HCT116 (cell line): ENCODE measurements around the gene MTHFSD. TPM values are rescaled to one million over a fixed set of nuclear protein-coding genes. Genes with fewer than 3 reads are reported as not detected.

ENCODE experiments used
- ATAC-seq: fragments of 200-7000 bp; cut with Tn5 transposase; 2 replicates; pipeline ENCODE4 v1.9.1; 2020; ENCODE audit warnings: mild to moderate bottlenecking, moderate library complexity
- BruUV-seq: library from RNA; stranded (reverse); fragments of 400-500 nt; replicated peaks from 2 replicates; lab custom pipeline; 2021; lab: Mats Ljungman, UMichigan
- CTCF ChIA-PET: fragments of 300-600 bp; sonication (Branson Sonifier 250); formaldehyde crosslinking; loops from one replicate; lab custom pipeline; 2021; ENCODE audit warnings: antibody characterized with exemption; lab: Charles Lee
- POLR2A ChIA-PET: fragments of 300-600, 350-600 bp; sonication (Branson Sonifier 250); formaldehyde crosslinking; loops from one replicate; lab custom pipeline; 2021; ENCODE audit warnings: antibody characterized with exemption; lab: Charles Lee
- RAD21 ChIA-PET, 2 experiments: fragments of 300-600 bp; sonication (Branson Sonifier 250); formaldehyde crosslinking; loops; one replicate each; lab custom pipeline; 2023; ENCODE audit warnings: low total read pairs in 2 of 2; ENCODE audit not compliant: uncharacterized antibody in 2 of 2, unreplicated experiment in 2 of 2, low non-redundant PET in 1 of 2; lab: Charles Lee
- DNase-seq: peaks from one replicate; pipeline ENCODE4 v3.0.0-alpha.2; 2010; ENCODE audit warnings: low read depth, low spot score
- H2AFZ ChIP-seq: fragments of 200-600 bp; shearing (Covaris generic), sonication (generic); 2 replicates; pipeline ENCODE4 v1.6.1; 2017; ENCODE audit warnings: low read depth, mixed run types, mixed read lengths, antibody characterized with exemption, low read length; ENCODE audit not compliant: poor library complexity, severe bottlenecking
- H3K27ac ChIP-seq: 2 replicates; pipeline ENCODE4 v1.5.1; 2012; ENCODE audit warnings: low read depth, low read length
- H3K27me3 ChIP-seq: fragments of 200-600 bp; sonication (generic); 2 replicates; pipeline ENCODE4 v1.6.1; 2016; ENCODE audit warnings: mixed run types, low read length, mixed read lengths; ENCODE audit not compliant: insufficient read depth
- H3K36me3 ChIP-seq, 2 experiments: fragments of 200-500 bp in 1 of 2; fragments of 200-600 bp in 1 of 2; sonication (Bioruptor generic) in 1 of 2; sonication (generic) in 1 of 2; 2 replicates each; pipeline versions ENCODE4 v1.5.1 to v1.6.1; 2014 to 2016; ENCODE audit warnings: low read length in 2 of 2, inconsistent platforms in 1 of 2, mixed read lengths in 1 of 2, mixed run types in 1 of 2; ENCODE audit not compliant: insufficient read depth in 2 of 2, control insufficient read depth in 1 of 2
- H3K4me1 ChIP-seq, 2 experiments: fragments of 200-600 bp in 1 of 2; sonication (generic) in 1 of 2; 2 replicates each; pipeline versions ENCODE4 v1.5.1 to v1.6.1; 2012 to 2017; ENCODE audit warnings: low read length in 2 of 2, inconsistent platforms in 1 of 2, mild to moderate bottlenecking in 1 of 2, mixed read lengths in 1 of 2, mixed run types in 1 of 2, moderate library complexity in 1 of 2; ENCODE audit not compliant: insufficient read depth in 2 of 2, control insufficient read depth in 1 of 2
- H3K4me2 ChIP-seq: fragments of 200-600 bp; sonication (generic); 2 replicates; pipeline ENCODE4 v1.6.1; 2017; ENCODE audit warnings: mixed run types, low read length, mixed read lengths
- H3K4me3 ChIP-seq, 2 experiments: fragments of 200-600 bp in 1 of 2; sonication (generic) in 1 of 2; replicated peaks in 1 of 2; 2 replicates each; pipeline ENCODE4 v1.5.1; 2011 to 2016; ENCODE audit warnings: low read length in 2 of 2, control low read depth in 1 of 2, low read depth in 1 of 2, mild to moderate bottlenecking in 1 of 2, mixed read lengths in 1 of 2, mixed run types in 1 of 2
- H3K79me2 ChIP-seq: fragments of 200-600 bp; sonication (generic); 2 replicates; pipeline ENCODE4 v1.6.1; 2017; ENCODE audit warnings: mild to moderate bottlenecking, mixed run types, low read length, moderate library complexity, mixed read lengths; ENCODE audit not compliant: insufficient read depth
- H3K9ac ChIP-seq: fragments of 200-600 bp; sonication (generic); 2 replicates; pipeline ENCODE4 v1.6.1; 2016; ENCODE audit warnings: low read length, mixed read lengths
- H3K9me2 ChIP-seq: fragments of 200-600 bp; sonication (generic), shearing (Covaris generic); 2 replicates; pipeline ENCODE4 v1.6.1; 2017; ENCODE audit warnings: mixed run types, mild to moderate bottlenecking, moderate library complexity; ENCODE audit not compliant: insufficient read depth
- H3K9me3 ChIP-seq, 2 experiments: fragments of 200-500 bp in 1 of 2; fragments of 200-600 bp in 1 of 2; sonication (Bioruptor generic) in 1 of 2; sonication (generic) in 1 of 2; 2 replicates each; pipeline ENCODE4 v1.6.1; 2014 to 2017; ENCODE audit warnings: low read length in 2 of 2, mixed read lengths in 2 of 2, inconsistent platforms in 1 of 2, low read depth in 1 of 2, mild to moderate bottlenecking in 1 of 2, mixed run types in 1 of 2, moderate library complexity in 1 of 2; ENCODE audit not compliant: control insufficient read depth in 1 of 2, insufficient read depth in 1 of 2
- H4K20me1 ChIP-seq: fragments of 200-600 bp; sonication (generic), shearing (Covaris generic); 2 replicates; pipeline ENCODE4 v1.6.1; 2017; ENCODE audit warnings: mixed run types, mild to moderate bottlenecking, moderate library complexity; ENCODE audit not compliant: insufficient read depth
- EZH2 ChIP-seq: fragments of 200-600 bp; sonication (generic); IDR thresholded peaks from 2 replicates; pipeline ENCODE4 v1.6.1; 2017; ENCODE audit warnings: antibody characterized with exemption, mixed run types
- JUND ChIP-seq: IDR thresholded peaks from 2 replicates; pipeline ENCODE4 v1.6.1; 2012
- POLR2A ChIP-seq: IDR thresholded peaks from 2 replicates; pipeline ENCODE4 v1.7.0; 2011; ENCODE audit warnings: borderline replicate concordance; ENCODE audit not compliant: insufficient read depth, insufficient read length; ENCODE audit errors: extremely low read depth
- SIN3A ChIP-seq: IDR thresholded peaks from 2 replicates; pipeline ENCODE4 v1.6.1; 2012; ENCODE audit warnings: low read depth
- SRF ChIP-seq: IDR thresholded peaks from 2 replicates; pipeline ENCODE4 v1.6.1; 2012; ENCODE audit warnings: low read depth
- YY1 ChIP-seq: IDR thresholded peaks from 2 replicates; pipeline ENCODE4 v1.6.1; 2011; ENCODE audit warnings: low read length, low read depth, moderate library complexity, mild to moderate bottlenecking; ENCODE audit not compliant: insufficient replicate concordance; ENCODE audit errors: extremely low read depth
- intact Hi-C: fragments of 100-400 bp; cut with micrococcal nuclease; formaldehyde crosslinking; loops from 2 replicates; pipeline ENCODE4 v1.10.0; 2022
- total RNA-seq: library from RNA; stranded (reverse); gene quantifications from one replicate; pipeline ENCODE4 v1.2.1, GENCODE V29; 2021; ENCODE audit not compliant: unreplicated experiment
- TF ChIP-seq, protein P1 (sequence below), 3 experiments: fragments of 200-600 bp in 1 of 3; sonication (generic) in 1 of 3; IDR thresholded peaks in 2 of 3; conservative IDR thresholded peaks in 1 of 3; 2 replicates each; pipeline ENCODE4 v1.5.1; 2012 to 2017; ENCODE audit warnings: low read depth in 2 of 3, low read length in 2 of 3, antibody characterized with exemption in 1 of 3, borderline replicate concordance in 1 of 3, control low read depth in 1 of 3, mild to moderate bottlenecking in 1 of 3, mixed read lengths in 1 of 3, mixed run types in 1 of 3, moderate library complexity in 1 of 3; ENCODE audit not compliant: insufficient read depth in 1 of 3
- TF ChIP-seq, protein P2 (sequence below): IDR thresholded peaks from 2 replicates; pipeline ENCODE4 v1.6.1; 2012
- TF ChIP-seq, protein P3 (sequence below): IDR thresholded peaks from 2 replicates; pipeline ENCODE4 v1.6.1; 2012

MTHFSD gene
- total RNA-seq, 1 experiment from 2014 or later: 33.1 TPM

DNA sequence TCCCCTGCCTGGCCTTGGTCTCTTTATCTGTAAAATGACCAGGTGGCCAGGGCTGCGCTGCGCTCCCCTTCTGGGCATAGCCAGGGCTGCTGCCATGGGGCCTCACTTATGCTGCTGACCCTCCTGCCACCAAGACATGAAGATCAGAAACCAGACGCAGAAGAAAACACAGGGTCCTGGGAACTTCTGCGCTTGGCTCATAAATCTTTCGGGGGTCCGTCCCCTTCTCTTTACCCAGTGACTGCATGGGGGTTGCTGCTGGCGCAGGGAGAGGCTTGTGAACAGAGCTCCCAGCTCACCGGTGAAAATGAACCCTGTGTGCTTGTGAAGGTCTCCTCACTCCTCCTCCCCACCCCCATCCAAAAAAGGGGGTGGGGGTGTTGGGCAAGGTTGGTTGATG lies 17.6 kb upstream of the MTHFSD start:
- ChIA-PET CTCF (no interaction called here), RAD21 (no interaction called here), POLR2A (no interaction called here)
- Histone ChIP-seq H4K20me1 (no peaks in the 10 kb centered on the region), H3K4me3 (no peak overlapping the region), H3K4me2 (no peak overlapping the region), H2AFZ (no peak overlapping the region), H3K27me3 (0 out of 2 replicates have a peak, but pooled peaks cover 5% of the 10 kb centered on the region), H3K36me3 (no peaks in the 10 kb centered on the region), H3K9ac (no peak overlapping the region), H3K4me1 (peaks cover 11 to 22% of the 10 kb centered on the region in 2 experiments; a peak in 3 of 4 replicates), H3K79me2 (no peaks in the 10 kb centered on the region), H3K9me3 (no peaks in the 10 kb centered on the region), H3K27ac (no peak overlapping the region), H3K9me2 (no peaks in the 10 kb centered on the region)
- BruUV-seq: no TSS peak
- DNase-seq (no peak), ATAC-seq (no peak)
- no peak for TF ChIP-seq SIN3A
- TF ChIP-seq, protein P1, sequence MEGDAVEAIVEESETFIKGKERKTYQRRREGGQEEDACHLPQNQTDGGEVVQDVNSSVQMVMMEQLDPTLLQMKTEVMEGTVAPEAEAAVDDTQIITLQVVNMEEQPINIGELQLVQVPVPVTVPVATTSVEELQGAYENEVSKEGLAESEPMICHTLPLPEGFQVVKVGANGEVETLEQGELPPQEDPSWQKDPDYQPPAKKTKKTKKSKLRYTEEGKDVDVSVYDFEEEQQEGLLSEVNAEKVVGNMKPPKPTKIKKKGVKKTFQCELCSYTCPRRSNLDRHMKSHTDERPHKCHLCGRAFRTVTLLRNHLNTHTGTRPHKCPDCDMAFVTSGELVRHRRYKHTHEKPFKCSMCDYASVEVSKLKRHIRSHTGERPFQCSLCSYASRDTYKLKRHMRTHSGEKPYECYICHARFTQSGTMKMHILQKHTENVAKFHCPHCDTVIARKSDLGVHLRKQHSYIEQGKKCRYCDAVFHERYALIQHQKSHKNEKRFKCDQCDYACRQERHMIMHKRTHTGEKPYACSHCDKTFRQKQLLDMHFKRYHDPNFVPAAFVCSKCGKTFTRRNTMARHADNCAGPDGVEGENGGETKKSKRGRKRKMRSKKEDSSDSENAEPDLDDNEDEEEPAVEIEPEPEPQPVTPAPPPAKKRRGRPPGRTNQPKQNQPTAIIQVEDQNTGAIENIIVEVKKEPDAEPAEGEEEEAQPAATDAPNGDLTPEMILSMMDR (IDR thresholded peaks at IDR 0.05 in 2 of 3, conservative IDR thresholded peaks at IDR 0.05 in 1 of 3; ENCODE audit: borderline replicate concordance in 1 of 3, insufficient read depth in 1 of 3, low read depth in 2 of 3, low read length in 2 of 3): no peak
- no peak for TF ChIP-seq SRF
- TF ChIP-seq EZH2: no peak
- TF ChIP-seq, protein P2, sequence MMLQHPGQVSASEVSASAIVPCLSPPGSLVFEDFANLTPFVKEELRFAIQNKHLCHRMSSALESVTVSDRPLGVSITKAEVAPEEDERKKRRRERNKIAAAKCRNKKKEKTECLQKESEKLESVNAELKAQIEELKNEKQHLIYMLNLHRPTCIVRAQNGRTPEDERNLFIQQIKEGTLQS: no peak
- no peak for TF ChIP-seq POLR2A
- TF ChIP-seq JUND: no peak
- TF ChIP-seq, protein P3, sequence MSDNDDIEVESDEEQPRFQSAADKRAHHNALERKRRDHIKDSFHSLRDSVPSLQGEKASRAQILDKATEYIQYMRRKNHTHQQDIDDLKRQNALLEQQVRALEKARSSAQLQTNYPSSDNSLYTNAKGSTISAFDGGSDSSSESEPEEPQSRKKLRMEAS: no peak
- no peak for TF ChIP-seq YY1
- intact Hi-C loops: no loop called here
